K562 (cell line): Measurements from ENCODE around the gene LRRC49. TPM values are rescaled to one million over a fixed set of nuclear protein-coding genes. Genes with fewer than 3 reads are reported as not detected.

Experiments used
- ATAC-seq: fragments of 200-7000 bp; cut with Tn5 transposase; 3 replicates; pipeline ENCODE4 v1.9.1; 2020; ENCODE audit warnings: moderate library complexity
- BruUV-seq: library from RNA; stranded (reverse); fragments of 400-500 nt; replicated peaks from 2 replicates; lab custom pipeline; 2021; lab: Mats Ljungman, UMichigan
- CTCF ChIA-PET: fragments of 300-600 bp; formaldehyde crosslinking; extraction: SDS; loops from one replicate; lab custom pipeline; 2021; ENCODE audit warnings: low intra/inter-chr PET ratio; lab: Yijun Ruan, JAX
- POLR2A ChIA-PET: fragments of 300-600, 350-650 bp; sonication (Branson Sonifier 250); formaldehyde crosslinking; extraction: SDS; loops from one replicate; lab custom pipeline; 2021; ENCODE audit warnings: antibody characterized with exemption, inconsistent platforms; lab: Yijun Ruan, JAX
- DNase-seq, 4 experiments: peaks; one replicate each; pipeline versions ENCODE4 v3.0.0 to v3.0.0-alpha.2; 2011 to 2018; ENCODE audit warnings: low spot score in 3 of 4, mixed read lengths in 3 of 4; ENCODE audit errors: extremely low read depth in 1 of 4
- FAIRE-seq: peaks from 2 replicates; lab custom pipeline; 2011; peaks lifted over from hg19 to GRCh38; lab: Jason Lieb, UNC
- H2AFZ ChIP-seq: 2 replicates; pipeline ENCODE4 v1.6.0; 2011; ENCODE audit warnings: low read depth, low read length, control low read depth, inconsistent platforms
- H3K27ac ChIP-seq: fragments of 200-600 bp; 3 replicates; pipeline ENCODE4 v1.8.0; 2011; ENCODE audit warnings: low read depth, mild to moderate bottlenecking, control low read depth, inconsistent platforms, low read length, moderate library complexity, mixed read lengths; ENCODE audit errors: extremely low read depth
- H3K27me3 ChIP-seq, 2 experiments: fragments of 300-600 bp in 1 of 2; 2 replicates in 1 of 2; 3 replicates in 1 of 2; pipeline versions ENCODE4 v1.6.0 to v1.8.0; 2011; ENCODE audit warnings: inconsistent platforms in 2 of 2, low read length in 2 of 2, mild to moderate bottlenecking in 1 of 2, mixed read lengths in 1 of 2, moderate library complexity in 1 of 2; ENCODE audit not compliant: control insufficient read depth in 2 of 2, insufficient read depth in 2 of 2
- H3K36me3 ChIP-seq: fragments of 300-600 bp; 3 replicates; pipeline ENCODE4 v1.8.0; 2011; ENCODE audit warnings: mild to moderate bottlenecking, low read length, inconsistent platforms; ENCODE audit not compliant: control insufficient read depth, insufficient read depth
- H3K4me1 ChIP-seq, 2 experiments: fragments of 200-600 bp in 1 of 2; replicated peaks in 1 of 2; 2 replicates in 1 of 2; 3 replicates in 1 of 2; pipeline versions ENCODE4 v1.5.1 to v1.8.0; 2011; ENCODE audit warnings: inconsistent platforms in 2 of 2, low read length in 2 of 2, mild to moderate bottlenecking in 1 of 2, mixed read lengths in 1 of 2, moderate library complexity in 1 of 2; ENCODE audit not compliant: control insufficient read depth in 2 of 2, insufficient read depth in 2 of 2
- H3K4me2 ChIP-seq: 2 replicates; pipeline ENCODE4 v1.6.1; 2011; ENCODE audit warnings: low read length, control low read depth, inconsistent platforms, mixed read lengths; ENCODE audit not compliant: insufficient read depth
- H3K4me3 ChIP-seq: fragments of 200-600 bp; sonication (generic), shearing (Covaris generic); 2 replicates; pipeline ENCODE4 v1.5.1; 2016; ENCODE audit warnings: control low read depth, inconsistent platforms
- H3K79me2 ChIP-seq: fragments of 200-600 bp; 3 replicates; pipeline ENCODE4 v1.8.0; 2011; ENCODE audit warnings: low read length, inconsistent platforms; ENCODE audit not compliant: control insufficient read depth, insufficient read depth
- H3K9ac ChIP-seq, 2 experiments: 2 replicates each; pipeline versions ENCODE4 v1.6.0 to v1.6.1; 2011; ENCODE audit warnings: low read depth in 2 of 2, low read length in 2 of 2, control low read depth in 1 of 2, inconsistent platforms in 1 of 2, mild to moderate bottlenecking in 1 of 2, mixed read lengths in 1 of 2; ENCODE audit not compliant: insufficient read depth in 1 of 2
- H3K9me1 ChIP-seq: one replicate; pipeline ENCODE4 v1.6.0; 2011; ENCODE audit warnings: inconsistent platforms, mild to moderate bottlenecking, low read length, moderate library complexity; ENCODE audit not compliant: control insufficient read depth, insufficient read depth
- H3K9me3 ChIP-seq: replicated peaks from 2 replicates; pipeline ENCODE4 v1.5.1; 2011; ENCODE audit warnings: low read depth, low read length, inconsistent platforms; ENCODE audit not compliant: control insufficient read depth, insufficient read depth
- H4K20me1 ChIP-seq: replicated peaks from 2 replicates; pipeline ENCODE4 v1.6.1; 2011; ENCODE audit warnings: low read length, inconsistent platforms, mixed read lengths; ENCODE audit not compliant: control insufficient read depth, insufficient read depth
- ATF7 ChIP-seq: fragments of 450-650 bp; IDR thresholded peaks from 2 replicates; pipeline ENCODE4 v1.7.1; 2014; ENCODE audit warnings: mild to moderate bottlenecking, moderate library complexity
- NR2C1 ChIP-seq, 2 experiments: fragments of 450-650 bp; IDR thresholded peaks; 2 replicates each; pipeline ENCODE4 v1.6.1; 2017; ENCODE audit warnings: mild to moderate bottlenecking in 2 of 2, antibody characterized with exemption in 1 of 2, inconsistent platforms in 1 of 2, missing compliant biosample characterization in 1 of 2, missing genetic modification characterization in 1 of 2
- SAP30 ChIP-seq: fragments of 200-600 bp; sonication (generic); IDR thresholded peaks from 2 replicates; pipeline ENCODE4 v1.6.1; 2012; ENCODE audit warnings: borderline replicate concordance, low read depth, mild to moderate bottlenecking, moderate library complexity, low read length, control low read depth, inconsistent platforms; ENCODE audit not compliant: insufficient read depth, poor library complexity, severe bottlenecking
- SRSF7 ChIP-seq: fragments of 200-400 bp; formaldehyde crosslinking; optimal IDR thresholded peaks from 2 replicates; pipeline ENCODE3; 2017; ENCODE audit warnings: mild to moderate bottlenecking, low read depth, low read length
- WHSC1 ChIP-seq: IDR thresholded peaks from one replicate; pipeline ENCODE4 v1.6.1; 2012; ENCODE audit warnings: low read length, control low read depth, inconsistent platforms
- WGBS: fragments of 100-300 bp; shearing (Covaris generic); methylation state at CpG from one replicate; pipeline ENCODE4 v1.1.6; 2016; ENCODE audit warnings: low coverage, mixed read lengths; ENCODE audit not compliant: insufficient coverage; ENCODE audit errors: missing lambda C conversion rate; 5-methylcytosine and 5-hydroxymethylcytosine counted together
- in situ Hi-C: fragments of 300-500 bp; cut with MboI; formaldehyde crosslinking; loops from 4 replicates; pipeline ENCODE4 v1.15.0; 2018; ENCODE audit warnings: inconsistent platforms, mixed read lengths
- intact Hi-C: fragments of 100-400 bp; cut with micrococcal nuclease; formaldehyde crosslinking; loops from 2 replicates; pipeline ENCODE4 v1.14.2; 2022
- polyA plus RNA-seq, 8 experiments: library from polyadenylated mRNA; depleted of rRNA in 4 of 8; stranded (reverse) in 5 of 8; unstranded in 3 of 8; fragments of >200 nt; fragmentation: Nextera tagmentation in 2 of 8; fragmentation: Illumina TruSeq in 1 of 8; extraction: Ambion mirVana in 2 of 8; extraction: Trizol in 1 of 8; gene quantifications; 2 replicates each; pipeline versions ENCODE4 v1.2.1 to v1.2.3, GENCODE V29; 2011 to 2014; ENCODE audit warnings: inconsistent platforms in 1 of 8, missing spikeins in 1 of 8
- total RNA-seq, 7 experiments: library from RNA; depleted of rRNA in 6 of 7; stranded (reverse); fragments of >200 nt in 6 of 7; fragmentation: Illumina TruSeq in 2 of 7; extraction: Trizol in 2 of 7; gene quantifications; 2 replicates each; pipeline versions ENCODE4 v1.2.1 to v1.2.3, GENCODE V29; 2011 to 2021; ENCODE audit warnings: low replicate concordance in 1 of 7
- TF ChIP-seq, protein P1 (sequence below): fragments of 450-650 bp; IDR thresholded peaks from 2 replicates; pipeline ENCODE4 v1.6.1; 2016; ENCODE audit warnings: mild to moderate bottlenecking, moderate library complexity
- TF ChIP-seq, protein P2 (sequence below), 2 experiments: fragments of 450-650 bp; conservative IDR thresholded peaks; 2 replicates each; pipeline ENCODE4 v1.6.1; 2017; ENCODE audit warnings: mild to moderate bottlenecking in 2 of 2, moderate library complexity in 2 of 2

LRRC49 gene
- total and polyA plus RNA-seq, 9 of the 15 experiments (the other 6 are each of a cell fraction or from before 2014, with no cell fraction given): 0.32 TPM; not detected in 8

DNA sequence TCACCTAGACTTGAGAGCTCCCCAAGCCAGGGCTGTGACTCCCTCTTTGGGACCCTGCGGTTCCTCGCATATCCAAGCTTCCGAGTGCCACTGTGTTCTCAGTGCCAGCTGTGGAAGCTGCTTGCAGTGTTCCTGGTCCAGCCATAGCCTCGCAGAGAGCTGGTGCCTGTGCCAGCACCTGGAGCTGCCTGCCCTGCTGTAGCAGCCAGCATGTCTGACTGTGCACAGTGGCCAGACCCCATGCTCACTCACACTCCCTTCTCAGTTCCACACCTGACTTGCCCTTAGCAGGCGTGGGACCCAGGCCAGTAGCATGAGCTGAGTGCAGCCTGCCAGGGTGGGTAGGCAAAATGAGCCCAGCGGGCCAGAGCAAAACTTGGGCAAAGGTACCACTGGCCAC, 25.3 kb downstream of the LRRC49 start:
- intact Hi-C loops (no loop called here), in situ Hi-C loops (no loop called here)
- POLR2A ChIA-PET: interaction anchor here (1.2 kb wide), 1 partner anchor 17 kb away, joined by 7 read pairs; no protein-coding TSS in a partner anchor
- no peaks in the 10 kb centered on the region for H3K27me3 ChIP-seq
- no peaks in the 10 kb centered on the region for H3K36me3 ChIP-seq
- no TSS peak for BruUV-seq
- FAIRE-seq (no peak), ATAC-seq (no peak), DNase-seq (no peak)
- no peaks in the 10 kb centered on the region for H3K9me3 ChIP-seq
- H4K20me1 ChIP-seq: no peaks in the 10 kb centered on the region
- H3K9me1 ChIP-seq: no peaks in the 10 kb centered on the region
- H3K4me3 ChIP-seq: no peak overlapping the region
- no peak overlapping the region for H3K9ac ChIP-seq
- H3K4me2 ChIP-seq: no peak overlapping the region
- 0% methylated on average over 6 of the region's 6 CpGs for WGBS
- no peak overlapping the region for H3K27ac ChIP-seq
- no peaks in the 10 kb centered on the region for H3K79me2 ChIP-seq
- H3K4me1 ChIP-seq: no peaks in the 10 kb centered on the region
- CTCF ChIA-PET: no interaction called here
- H2AFZ ChIP-seq: no peak overlapping the region
- TF ChIP-seq, protein P1, sequence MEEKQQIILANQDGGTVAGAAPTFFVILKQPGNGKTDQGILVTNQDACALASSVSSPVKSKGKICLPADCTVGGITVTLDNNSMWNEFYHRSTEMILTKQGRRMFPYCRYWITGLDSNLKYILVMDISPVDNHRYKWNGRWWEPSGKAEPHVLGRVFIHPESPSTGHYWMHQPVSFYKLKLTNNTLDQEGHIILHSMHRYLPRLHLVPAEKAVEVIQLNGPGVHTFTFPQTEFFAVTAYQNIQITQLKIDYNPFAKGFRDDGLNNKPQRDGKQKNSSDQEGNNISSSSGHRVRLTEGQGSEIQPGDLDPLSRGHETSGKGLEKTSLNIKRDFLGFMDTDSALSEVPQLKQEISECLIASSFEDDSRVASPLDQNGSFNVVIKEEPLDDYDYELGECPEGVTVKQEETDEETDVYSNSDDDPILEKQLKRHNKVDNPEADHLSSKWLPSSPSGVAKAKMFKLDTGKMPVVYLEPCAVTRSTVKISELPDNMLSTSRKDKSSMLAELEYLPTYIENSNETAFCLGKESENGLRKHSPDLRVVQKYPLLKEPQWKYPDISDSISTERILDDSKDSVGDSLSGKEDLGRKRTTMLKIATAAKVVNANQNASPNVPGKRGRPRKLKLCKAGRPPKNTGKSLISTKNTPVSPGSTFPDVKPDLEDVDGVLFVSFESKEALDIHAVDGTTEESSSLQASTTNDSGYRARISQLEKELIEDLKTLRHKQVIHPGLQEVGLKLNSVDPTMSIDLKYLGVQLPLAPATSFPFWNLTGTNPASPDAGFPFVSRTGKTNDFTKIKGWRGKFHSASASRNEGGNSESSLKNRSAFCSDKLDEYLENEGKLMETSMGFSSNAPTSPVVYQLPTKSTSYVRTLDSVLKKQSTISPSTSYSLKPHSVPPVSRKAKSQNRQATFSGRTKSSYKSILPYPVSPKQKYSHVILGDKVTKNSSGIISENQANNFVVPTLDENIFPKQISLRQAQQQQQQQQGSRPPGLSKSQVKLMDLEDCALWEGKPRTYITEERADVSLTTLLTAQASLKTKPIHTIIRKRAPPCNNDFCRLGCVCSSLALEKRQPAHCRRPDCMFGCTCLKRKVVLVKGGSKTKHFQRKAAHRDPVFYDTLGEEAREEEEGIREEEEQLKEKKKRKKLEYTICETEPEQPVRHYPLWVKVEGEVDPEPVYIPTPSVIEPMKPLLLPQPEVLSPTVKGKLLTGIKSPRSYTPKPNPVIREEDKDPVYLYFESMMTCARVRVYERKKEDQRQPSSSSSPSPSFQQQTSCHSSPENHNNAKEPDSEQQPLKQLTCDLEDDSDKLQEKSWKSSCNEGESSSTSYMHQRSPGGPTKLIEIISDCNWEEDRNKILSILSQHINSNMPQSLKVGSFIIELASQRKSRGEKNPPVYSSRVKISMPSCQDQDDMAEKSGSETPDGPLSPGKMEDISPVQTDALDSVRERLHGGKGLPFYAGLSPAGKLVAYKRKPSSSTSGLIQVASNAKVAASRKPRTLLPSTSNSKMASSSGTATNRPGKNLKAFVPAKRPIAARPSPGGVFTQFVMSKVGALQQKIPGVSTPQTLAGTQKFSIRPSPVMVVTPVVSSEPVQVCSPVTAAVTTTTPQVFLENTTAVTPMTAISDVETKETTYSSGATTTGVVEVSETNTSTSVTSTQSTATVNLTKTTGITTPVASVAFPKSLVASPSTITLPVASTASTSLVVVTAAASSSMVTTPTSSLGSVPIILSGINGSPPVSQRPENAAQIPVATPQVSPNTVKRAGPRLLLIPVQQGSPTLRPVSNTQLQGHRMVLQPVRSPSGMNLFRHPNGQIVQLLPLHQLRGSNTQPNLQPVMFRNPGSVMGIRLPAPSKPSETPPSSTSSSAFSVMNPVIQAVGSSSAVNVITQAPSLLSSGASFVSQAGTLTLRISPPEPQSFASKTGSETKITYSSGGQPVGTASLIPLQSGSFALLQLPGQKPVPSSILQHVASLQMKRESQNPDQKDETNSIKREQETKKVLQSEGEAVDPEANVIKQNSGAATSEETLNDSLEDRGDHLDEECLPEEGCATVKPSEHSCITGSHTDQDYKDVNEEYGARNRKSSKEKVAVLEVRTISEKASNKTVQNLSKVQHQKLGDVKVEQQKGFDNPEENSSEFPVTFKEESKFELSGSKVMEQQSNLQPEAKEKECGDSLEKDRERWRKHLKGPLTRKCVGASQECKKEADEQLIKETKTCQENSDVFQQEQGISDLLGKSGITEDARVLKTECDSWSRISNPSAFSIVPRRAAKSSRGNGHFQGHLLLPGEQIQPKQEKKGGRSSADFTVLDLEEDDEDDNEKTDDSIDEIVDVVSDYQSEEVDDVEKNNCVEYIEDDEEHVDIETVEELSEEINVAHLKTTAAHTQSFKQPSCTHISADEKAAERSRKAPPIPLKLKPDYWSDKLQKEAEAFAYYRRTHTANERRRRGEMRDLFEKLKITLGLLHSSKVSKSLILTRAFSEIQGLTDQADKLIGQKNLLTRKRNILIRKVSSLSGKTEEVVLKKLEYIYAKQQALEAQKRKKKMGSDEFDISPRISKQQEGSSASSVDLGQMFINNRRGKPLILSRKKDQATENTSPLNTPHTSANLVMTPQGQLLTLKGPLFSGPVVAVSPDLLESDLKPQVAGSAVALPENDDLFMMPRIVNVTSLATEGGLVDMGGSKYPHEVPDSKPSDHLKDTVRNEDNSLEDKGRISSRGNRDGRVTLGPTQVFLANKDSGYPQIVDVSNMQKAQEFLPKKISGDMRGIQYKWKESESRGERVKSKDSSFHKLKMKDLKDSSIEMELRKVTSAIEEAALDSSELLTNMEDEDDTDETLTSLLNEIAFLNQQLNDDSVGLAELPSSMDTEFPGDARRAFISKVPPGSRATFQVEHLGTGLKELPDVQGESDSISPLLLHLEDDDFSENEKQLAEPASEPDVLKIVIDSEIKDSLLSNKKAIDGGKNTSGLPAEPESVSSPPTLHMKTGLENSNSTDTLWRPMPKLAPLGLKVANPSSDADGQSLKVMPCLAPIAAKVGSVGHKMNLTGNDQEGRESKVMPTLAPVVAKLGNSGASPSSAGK: no peak
- TF ChIP-seq, protein P2, sequence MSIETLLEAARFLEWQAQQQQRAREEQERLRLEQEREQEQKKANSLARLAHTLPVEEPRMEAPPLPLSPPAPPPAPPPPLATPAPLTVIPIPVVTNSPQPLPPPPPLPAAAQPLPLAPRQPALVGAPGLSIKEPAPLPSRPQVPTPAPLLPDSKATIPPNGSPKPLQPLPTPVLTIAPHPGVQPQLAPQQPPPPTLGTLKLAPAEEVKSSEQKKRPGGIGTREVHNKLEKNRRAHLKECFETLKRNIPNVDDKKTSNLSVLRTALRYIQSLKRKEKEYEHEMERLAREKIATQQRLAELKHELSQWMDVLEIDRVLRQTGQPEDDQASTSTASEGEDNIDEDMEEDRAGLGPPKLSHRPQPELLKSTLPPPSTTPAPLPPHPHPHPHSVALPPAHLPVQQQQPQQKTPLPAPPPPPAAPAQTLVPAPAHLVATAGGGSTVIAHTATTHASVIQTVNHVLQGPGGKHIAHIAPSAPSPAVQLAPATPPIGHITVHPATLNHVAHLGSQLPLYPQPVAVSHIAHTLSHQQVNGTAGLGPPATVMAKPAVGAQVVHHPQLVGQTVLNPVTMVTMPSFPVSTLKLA (conservative IDR thresholded peaks at IDR 0.05): no peak
- TF ChIP-seq SRSF7 (no peak), WHSC1 (no peak), NR2C1 (IDR thresholded peaks at IDR 0.05) (no peak), NR2C1 (tag; IDR thresholded peaks at IDR 0.05) (no peak), ATF7 (no peak), SAP30 (no peak)
